NB4 (cell line): ENCODE measurements around the gene KIAA1586.

Experiments used
- POLR2A ChIP-seq: IDR thresholded peaks from 2 replicates; pipeline ENCODE4 v1.6.1; 2011; ENCODE audit warnings: mild to moderate bottlenecking; ENCODE audit not compliant: insufficient read length; ENCODE audit errors: extremely low read depth
- TF ChIP-seq, protein P1 (sequence below): IDR thresholded peaks from one replicate; pipeline ENCODE4 v1.5.1; 2012; ENCODE audit warnings: low read depth, low read length

DNA sequence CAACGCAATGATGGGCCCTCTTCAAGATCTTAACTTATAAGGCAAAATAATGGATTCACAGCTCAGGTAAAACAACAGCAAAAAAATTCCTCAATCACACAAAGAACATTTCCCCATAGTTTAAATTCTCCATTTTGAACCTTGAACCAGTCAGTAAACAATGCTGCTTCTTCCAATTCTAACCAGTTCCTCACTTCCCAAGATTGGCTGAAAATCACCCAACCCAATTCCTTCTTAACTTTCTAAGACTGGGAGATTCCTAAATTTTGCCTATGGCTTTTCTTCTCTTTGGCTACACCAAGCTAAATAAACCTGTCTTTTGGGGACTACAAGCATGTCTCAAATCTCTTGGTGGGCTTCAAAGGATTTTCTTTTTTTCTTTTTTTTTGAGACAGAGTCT, 40.4 kb downstream of the KIAA1586 start:
- no peak for TF ChIP-seq POLR2A
- TF ChIP-seq, protein P1, sequence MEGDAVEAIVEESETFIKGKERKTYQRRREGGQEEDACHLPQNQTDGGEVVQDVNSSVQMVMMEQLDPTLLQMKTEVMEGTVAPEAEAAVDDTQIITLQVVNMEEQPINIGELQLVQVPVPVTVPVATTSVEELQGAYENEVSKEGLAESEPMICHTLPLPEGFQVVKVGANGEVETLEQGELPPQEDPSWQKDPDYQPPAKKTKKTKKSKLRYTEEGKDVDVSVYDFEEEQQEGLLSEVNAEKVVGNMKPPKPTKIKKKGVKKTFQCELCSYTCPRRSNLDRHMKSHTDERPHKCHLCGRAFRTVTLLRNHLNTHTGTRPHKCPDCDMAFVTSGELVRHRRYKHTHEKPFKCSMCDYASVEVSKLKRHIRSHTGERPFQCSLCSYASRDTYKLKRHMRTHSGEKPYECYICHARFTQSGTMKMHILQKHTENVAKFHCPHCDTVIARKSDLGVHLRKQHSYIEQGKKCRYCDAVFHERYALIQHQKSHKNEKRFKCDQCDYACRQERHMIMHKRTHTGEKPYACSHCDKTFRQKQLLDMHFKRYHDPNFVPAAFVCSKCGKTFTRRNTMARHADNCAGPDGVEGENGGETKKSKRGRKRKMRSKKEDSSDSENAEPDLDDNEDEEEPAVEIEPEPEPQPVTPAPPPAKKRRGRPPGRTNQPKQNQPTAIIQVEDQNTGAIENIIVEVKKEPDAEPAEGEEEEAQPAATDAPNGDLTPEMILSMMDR = no peak
